ENCODE data around the gene SP100. TPM values are rescaled to one million over a fixed set of nuclear protein-coding genes. Genes with fewer than 3 reads are reported as not detected.

The SP100 gene
- total RNA-seq, 1 experiment from 2014 or later: 110 TPM

DNA sequence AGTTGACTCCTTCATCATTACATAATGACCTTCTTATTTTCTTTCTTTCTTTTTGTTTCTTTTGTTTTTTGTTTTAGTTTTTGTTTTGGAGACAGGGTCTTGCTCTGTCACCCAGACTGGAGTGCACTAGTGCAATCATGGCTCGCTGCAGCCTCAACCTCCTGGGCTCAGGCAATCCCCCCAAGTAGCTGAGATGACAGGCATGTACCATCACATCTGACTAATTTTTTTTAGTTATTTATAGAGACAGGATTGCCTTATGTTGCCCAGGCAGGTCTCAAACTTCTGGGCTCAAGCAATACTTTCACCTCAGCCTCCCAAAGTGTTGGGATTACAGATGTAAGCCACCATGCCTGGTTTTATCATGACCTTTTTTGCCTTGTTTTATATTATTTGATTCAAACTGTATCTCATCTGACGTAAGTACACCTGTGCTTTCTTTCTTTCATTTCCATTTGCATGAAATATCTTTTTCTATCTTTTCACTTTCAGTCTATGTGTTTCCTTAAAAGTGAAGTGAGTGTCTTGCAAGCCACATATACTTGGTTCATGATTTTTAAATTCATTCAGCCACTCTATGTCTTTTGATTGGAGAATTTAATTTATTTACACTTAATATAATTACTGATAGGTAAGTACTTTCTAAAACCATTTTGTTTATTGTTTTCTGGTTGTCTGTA, 39.1 kb downstream of the SP100 start:
- no peak overlapping the region for H3K4me3 Mint-ChIP-seq (ENCODE audit: low read depth, unreplicated experiment)
- BruUV-seq (replicated peaks): no TSS peak
- intact Hi-C loops (cut with micrococcal nuclease; ENCODE audit: unreplicated experiment): no loop called here
- DNase-seq: no peak
- H3K27me3 Mint-ChIP-seq (ENCODE audit: unreplicated experiment): no peaks in the 10 kb centered on the region
- no peak overlapping the region for H3K27ac Mint-ChIP-seq (ENCODE audit: unreplicated experiment)
- H3K9me3 Mint-ChIP-seq (ENCODE audit: low read depth, unreplicated experiment): no peaks in the 10 kb centered on the region
- TF ChIP-seq, protein P1, sequence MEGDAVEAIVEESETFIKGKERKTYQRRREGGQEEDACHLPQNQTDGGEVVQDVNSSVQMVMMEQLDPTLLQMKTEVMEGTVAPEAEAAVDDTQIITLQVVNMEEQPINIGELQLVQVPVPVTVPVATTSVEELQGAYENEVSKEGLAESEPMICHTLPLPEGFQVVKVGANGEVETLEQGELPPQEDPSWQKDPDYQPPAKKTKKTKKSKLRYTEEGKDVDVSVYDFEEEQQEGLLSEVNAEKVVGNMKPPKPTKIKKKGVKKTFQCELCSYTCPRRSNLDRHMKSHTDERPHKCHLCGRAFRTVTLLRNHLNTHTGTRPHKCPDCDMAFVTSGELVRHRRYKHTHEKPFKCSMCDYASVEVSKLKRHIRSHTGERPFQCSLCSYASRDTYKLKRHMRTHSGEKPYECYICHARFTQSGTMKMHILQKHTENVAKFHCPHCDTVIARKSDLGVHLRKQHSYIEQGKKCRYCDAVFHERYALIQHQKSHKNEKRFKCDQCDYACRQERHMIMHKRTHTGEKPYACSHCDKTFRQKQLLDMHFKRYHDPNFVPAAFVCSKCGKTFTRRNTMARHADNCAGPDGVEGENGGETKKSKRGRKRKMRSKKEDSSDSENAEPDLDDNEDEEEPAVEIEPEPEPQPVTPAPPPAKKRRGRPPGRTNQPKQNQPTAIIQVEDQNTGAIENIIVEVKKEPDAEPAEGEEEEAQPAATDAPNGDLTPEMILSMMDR (IDR thresholded peaks at IDR 0.05; ENCODE audit: unreplicated experiment): no peak
- peaks cover 5% of the 10 kb centered on the region for H3K36me3 Mint-ChIP-seq (ENCODE audit: insufficient read depth, unreplicated experiment)
- CTCF ChIA-PET: no interaction called here
- no peaks in the 10 kb centered on the region for H3K4me1 Mint-ChIP-seq (ENCODE audit: low read depth, unreplicated experiment)

DNA sequence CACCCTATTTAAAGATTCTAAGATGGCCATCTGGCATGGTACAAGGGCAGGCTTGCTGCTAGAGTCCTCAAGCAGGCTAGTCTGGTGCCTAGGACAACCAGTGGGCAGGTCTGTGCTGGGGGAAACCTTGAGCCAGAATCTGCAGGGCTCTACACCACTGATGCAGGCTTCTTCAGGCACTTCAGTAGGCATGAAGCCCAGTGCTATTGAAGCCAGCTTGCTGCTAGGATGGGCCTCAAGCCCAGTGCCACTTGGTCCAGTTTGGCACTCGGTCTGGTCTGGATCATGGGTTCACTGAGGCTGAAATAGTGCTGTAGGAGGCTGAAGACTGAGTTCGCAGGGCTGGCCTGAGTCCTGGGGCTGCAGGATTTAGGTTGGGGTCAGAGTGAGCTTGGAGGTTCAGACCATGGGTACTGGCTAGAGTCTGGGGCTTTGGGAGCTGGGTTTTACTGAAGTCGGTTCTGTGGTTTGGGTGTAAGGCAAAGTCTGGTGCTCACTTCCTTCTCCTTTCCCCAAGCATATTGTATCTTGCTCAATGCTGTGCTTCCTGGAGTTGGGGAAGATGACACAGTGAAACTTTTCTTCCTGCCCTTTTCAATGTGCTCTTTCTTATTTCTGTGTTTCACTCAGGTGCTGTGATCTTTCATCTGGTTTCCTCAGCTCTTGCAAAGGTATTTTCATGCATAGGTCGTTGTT, 41.2 kb downstream of the SP100 start:
- CTCF ChIA-PET: no interaction called here
- no peak overlapping the region for H3K4me3 Mint-ChIP-seq (ENCODE audit: low read depth, unreplicated experiment)
- intact Hi-C loops (cut with micrococcal nuclease; ENCODE audit: unreplicated experiment): no loop called here
- H3K9me3 Mint-ChIP-seq (ENCODE audit: low read depth, unreplicated experiment): no peaks in the 10 kb centered on the region
- no peak for DNase-seq
- H3K27me3 Mint-ChIP-seq (ENCODE audit: unreplicated experiment): no peaks in the 10 kb centered on the region
- no peaks in the 10 kb centered on the region for H3K4me1 Mint-ChIP-seq (ENCODE audit: low read depth, unreplicated experiment)
- peaks cover 13% of the 10 kb centered on the region for H3K36me3 Mint-ChIP-seq (ENCODE audit: insufficient read depth, unreplicated experiment)
- TF ChIP-seq, protein P1 (IDR thresholded peaks at IDR 0.05; ENCODE audit: unreplicated experiment): no peak
- H3K27ac Mint-ChIP-seq (ENCODE audit: unreplicated experiment): no peak overlapping the region
- no TSS peak for BruUV-seq (replicated peaks)

DNA sequence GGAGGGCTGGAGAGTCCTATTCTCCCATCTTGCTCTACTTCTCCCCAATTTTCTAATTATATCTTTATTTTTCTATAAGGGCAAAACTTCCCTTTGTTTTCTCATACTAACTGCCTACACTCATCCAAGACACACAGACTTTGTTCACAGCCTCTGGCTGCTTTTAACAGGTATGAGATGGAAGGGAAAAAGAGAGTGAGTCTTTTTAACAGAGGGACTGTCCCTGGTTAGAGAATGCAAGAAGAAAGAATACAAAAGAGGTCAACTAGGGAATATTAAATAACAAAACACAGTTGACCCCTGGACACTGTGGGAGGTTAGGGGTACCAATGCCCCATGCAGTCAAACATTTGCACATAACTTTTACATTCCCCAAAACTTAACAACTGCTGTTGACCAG, 41.8 kb downstream of the SP100 start:
- TF ChIP-seq, protein P1 (IDR thresholded peaks at IDR 0.05; ENCODE audit: unreplicated experiment): no peak
- no peaks in the 10 kb centered on the region for H3K4me1 Mint-ChIP-seq (ENCODE audit: low read depth, unreplicated experiment)
- no peaks in the 10 kb centered on the region for H3K9me3 Mint-ChIP-seq (ENCODE audit: low read depth, unreplicated experiment)
- no TSS peak for BruUV-seq (replicated peaks)
- intact Hi-C loops (cut with micrococcal nuclease; ENCODE audit: unreplicated experiment): no loop called here
- DNase-seq: no peak
- H3K27ac Mint-ChIP-seq (ENCODE audit: unreplicated experiment): no peak overlapping the region
- no peaks in the 10 kb centered on the region for H3K27me3 Mint-ChIP-seq (ENCODE audit: unreplicated experiment)
- CTCF ChIA-PET: no interaction called here
- H3K36me3 Mint-ChIP-seq (ENCODE audit: insufficient read depth, unreplicated experiment): peaks cover 14% of the 10 kb centered on the region
- H3K4me3 Mint-ChIP-seq (ENCODE audit: low read depth, unreplicated experiment): no peak overlapping the region

DNA sequence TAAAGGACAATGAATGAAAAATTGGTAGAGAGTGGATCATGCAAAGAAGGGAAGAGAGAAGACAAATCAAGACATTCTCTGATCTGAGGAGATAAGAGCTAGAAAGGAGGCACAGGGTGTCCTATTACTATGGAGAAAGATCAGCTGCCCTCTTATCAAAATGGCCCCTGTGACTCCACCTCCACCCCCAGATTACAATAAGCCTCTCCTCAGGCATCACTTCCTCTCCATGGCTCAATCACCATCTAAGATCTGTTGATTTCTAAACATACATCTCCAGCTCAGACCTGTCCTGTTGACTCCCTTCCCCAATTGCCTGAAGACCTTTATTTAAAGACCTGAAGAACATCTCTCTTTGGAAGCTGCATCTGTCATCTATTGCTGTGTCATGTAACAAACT, 43.2 kb downstream of the SP100 start:
- Mint-ChIP-seq H3K27ac (ENCODE audit: unreplicated experiment) (no peak overlapping the region), H3K27me3 (ENCODE audit: unreplicated experiment) (no peaks in the 10 kb centered on the region), H3K4me1 (ENCODE audit: low read depth, unreplicated experiment) (no peaks in the 10 kb centered on the region), H3K36me3 (ENCODE audit: insufficient read depth, unreplicated experiment) (peaks cover 14% of the 10 kb centered on the region), H3K9me3 (ENCODE audit: low read depth, unreplicated experiment) (no peaks in the 10 kb centered on the region), H3K4me3 (ENCODE audit: low read depth, unreplicated experiment) (no peak overlapping the region)
- DNase-seq: no peak
- CTCF ChIA-PET: no interaction called here
- TF ChIP-seq, protein P1 (IDR thresholded peaks at IDR 0.05; ENCODE audit: unreplicated experiment): no peak
- intact Hi-C loops (cut with micrococcal nuclease; ENCODE audit: unreplicated experiment): no loop called here
- BruUV-seq (replicated peaks): no TSS peak

Measured in Calu3 (cell line).